Measurements from ENCODE around the gene SIRT5.

- TF ChIP-seq CTCF (conservative IDR thresholded peaks at IDR 0.05; ENCODE audit: low read depth, low read length) = no peak
- no peak for TF ChIP-seq EZH2phosphoT487 (IDR thresholded peaks at IDR 0.05; ENCODE audit: borderline replicate concordance, low read length)
Observed at GRCh38 chr6:13539572-13539971, 34.8 kb upstream of the SIRT5 start.

Measured in PC-3 (cell line).